Osteoblast (primary cell): ENCODE data around the gene LCT. TPM values are rescaled to one million over a fixed set of nuclear protein-coding genes. Genes with fewer than 3 reads are reported as not detected.

Experiments
- DNase-seq: peaks from one replicate; pipeline ENCODE4 v3.0.0; 2011; ENCODE audit warnings: low spot score, mixed read lengths; ENCODE audit not compliant: insufficient read length; ENCODE audit errors: missing footprints
- H2AFZ ChIP-seq: 2 replicates; pipeline ENCODE4 v1.6.0; 2011; ENCODE audit warnings: mild to moderate bottlenecking, low read length
- H3K27ac ChIP-seq: 2 replicates; pipeline ENCODE4 v1.5.1; 2011; ENCODE audit warnings: mild to moderate bottlenecking, low read depth, low read length, moderate library complexity
- H3K27me3 ChIP-seq: 2 replicates; pipeline ENCODE4 v1.6.0; 2012; ENCODE audit warnings: mild to moderate bottlenecking, control low read depth, inconsistent platforms, low read length, moderate library complexity; ENCODE audit not compliant: insufficient read depth
- H3K36me3 ChIP-seq: 2 replicates; pipeline ENCODE4 v1.5.1; 2011; ENCODE audit warnings: mild to moderate bottlenecking, low read length, control low read depth, moderate library complexity; ENCODE audit not compliant: insufficient read depth
- H3K4me1 ChIP-seq: 2 replicates; pipeline ENCODE4 v1.5.1; 2011; ENCODE audit warnings: mild to moderate bottlenecking, low read length, control low read depth, moderate library complexity; ENCODE audit not compliant: insufficient read depth
- H3K4me2 ChIP-seq: 2 replicates; pipeline ENCODE4 v1.6.0; 2011; ENCODE audit warnings: mild to moderate bottlenecking, low read length; ENCODE audit not compliant: insufficient read depth
- H3K4me3 ChIP-seq: fragments of 200-600 bp; sonication (generic); 3 replicates; pipeline ENCODE4 v1.5.1; 2012; ENCODE audit warnings: mild to moderate bottlenecking, low read length, inconsistent platforms; ENCODE audit not compliant: insufficient read depth
- H3K79me2 ChIP-seq: 2 replicates; pipeline ENCODE4 v1.6.0; 2012; ENCODE audit warnings: mild to moderate bottlenecking, low read length, control low read depth, inconsistent platforms; ENCODE audit not compliant: insufficient read depth
- H3K9me3 ChIP-seq: 2 replicates; pipeline ENCODE4 v1.5.1; 2011; ENCODE audit warnings: low read depth, low read length, control low read depth
- H4K20me1 ChIP-seq: 2 replicates; pipeline ENCODE4 v1.6.0; 2012; ENCODE audit warnings: mild to moderate bottlenecking, low read length, control low read depth; ENCODE audit not compliant: insufficient read depth
- total RNA-seq: library from RNA; depleted of rRNA; stranded (reverse); fragments of >200 nt; gene quantifications from 2 replicates; pipeline ENCODE4 v1.2.3, GENCODE V29; 2012
- TF ChIP-seq, protein P1 (sequence below): IDR thresholded peaks from 2 replicates; pipeline ENCODE4 v1.5.1; 2011; ENCODE audit warnings: mild to moderate bottlenecking, low read depth, low read length, moderate library complexity; ENCODE audit errors: extremely low read depth

The LCT gene
- total RNA-seq, 1 donor, result under 0.01 TPM

GRCh38 chr2:135863233-135863632 is 26.2 kb upstream of the LCT start:
- H3K79me2 ChIP-seq, result no peaks in the 10 kb centered on the region
- DNase-seq, result no peak
- no peak overlapping the region for H3K4me2 ChIP-seq
- H3K27ac ChIP-seq, result no peak overlapping the region
- H3K4me3 ChIP-seq, result no peak overlapping the region
- peaks cover 40% of the 10 kb centered on the region for H3K36me3 ChIP-seq
- no peaks in the 10 kb centered on the region for H3K9me3 ChIP-seq
- no peaks in the 10 kb centered on the region for H4K20me1 ChIP-seq
- H3K27me3 ChIP-seq, result no peaks in the 10 kb centered on the region
- H3K4me1 ChIP-seq, result no peaks in the 10 kb centered on the region
- H2AFZ ChIP-seq, result peak overlapping the region; percentile 31
- TF ChIP-seq, protein P1, sequence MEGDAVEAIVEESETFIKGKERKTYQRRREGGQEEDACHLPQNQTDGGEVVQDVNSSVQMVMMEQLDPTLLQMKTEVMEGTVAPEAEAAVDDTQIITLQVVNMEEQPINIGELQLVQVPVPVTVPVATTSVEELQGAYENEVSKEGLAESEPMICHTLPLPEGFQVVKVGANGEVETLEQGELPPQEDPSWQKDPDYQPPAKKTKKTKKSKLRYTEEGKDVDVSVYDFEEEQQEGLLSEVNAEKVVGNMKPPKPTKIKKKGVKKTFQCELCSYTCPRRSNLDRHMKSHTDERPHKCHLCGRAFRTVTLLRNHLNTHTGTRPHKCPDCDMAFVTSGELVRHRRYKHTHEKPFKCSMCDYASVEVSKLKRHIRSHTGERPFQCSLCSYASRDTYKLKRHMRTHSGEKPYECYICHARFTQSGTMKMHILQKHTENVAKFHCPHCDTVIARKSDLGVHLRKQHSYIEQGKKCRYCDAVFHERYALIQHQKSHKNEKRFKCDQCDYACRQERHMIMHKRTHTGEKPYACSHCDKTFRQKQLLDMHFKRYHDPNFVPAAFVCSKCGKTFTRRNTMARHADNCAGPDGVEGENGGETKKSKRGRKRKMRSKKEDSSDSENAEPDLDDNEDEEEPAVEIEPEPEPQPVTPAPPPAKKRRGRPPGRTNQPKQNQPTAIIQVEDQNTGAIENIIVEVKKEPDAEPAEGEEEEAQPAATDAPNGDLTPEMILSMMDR, result no peak

DNA sequence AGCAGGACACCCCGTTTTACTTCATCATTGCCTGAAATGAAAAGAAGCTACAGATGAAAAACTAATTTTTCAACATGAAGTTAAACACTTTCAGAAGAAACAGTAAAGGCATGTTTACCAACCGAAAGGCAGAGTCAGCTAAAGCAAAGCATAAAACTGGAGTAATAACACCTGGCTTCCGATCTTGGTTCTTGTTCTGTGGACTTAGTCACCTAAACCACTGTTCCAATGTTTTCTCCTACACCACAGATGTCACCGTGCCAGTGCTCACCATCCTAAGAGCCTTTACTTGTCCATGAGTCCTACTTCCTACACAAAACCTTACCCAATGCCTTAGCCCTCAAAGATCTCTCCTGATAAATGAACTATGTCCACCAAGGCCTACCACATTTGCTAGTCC is 25.7 kb upstream of the LCT start:
- TF ChIP-seq, protein P1, result no peak
- H3K4me1 ChIP-seq, result no peaks in the 10 kb centered on the region
- peak overlapping the region; percentile 11 for H2AFZ ChIP-seq
- H3K9me3 ChIP-seq, result no peaks in the 10 kb centered on the region
- no peaks in the 10 kb centered on the region for H4K20me1 ChIP-seq
- H3K27ac ChIP-seq, result no peak overlapping the region
- DNase-seq, result no peak
- H3K79me2 ChIP-seq, result no peaks in the 10 kb centered on the region
- peaks cover 40% of the 10 kb centered on the region for H3K36me3 ChIP-seq
- no peak overlapping the region for H3K4me3 ChIP-seq
- H3K27me3 ChIP-seq, result no peaks in the 10 kb centered on the region
- H3K4me2 ChIP-seq, result no peak overlapping the region

- no peak overlapping the region for H2AFZ ChIP-seq
- no peaks in the 10 kb centered on the region for H4K20me1 ChIP-seq
- no peaks in the 10 kb centered on the region for H3K9me3 ChIP-seq
- H3K27ac ChIP-seq, result no peak overlapping the region
- H3K4me3 ChIP-seq, result no peak overlapping the region
- no peak for DNase-seq
- no peaks in the 10 kb centered on the region for H3K79me2 ChIP-seq
- H3K4me2 ChIP-seq, result no peak overlapping the region
- H3K4me1 ChIP-seq, result no peaks in the 10 kb centered on the region
- TF ChIP-seq, protein P1, result no peak
- H3K36me3 ChIP-seq, result peaks cover 32% of the 10 kb centered on the region
- H3K27me3 ChIP-seq, result no peaks in the 10 kb centered on the region
Measured at GRCh38 chr2:135853401-135853800, 16.4 kb upstream of the LCT start.

DNA sequence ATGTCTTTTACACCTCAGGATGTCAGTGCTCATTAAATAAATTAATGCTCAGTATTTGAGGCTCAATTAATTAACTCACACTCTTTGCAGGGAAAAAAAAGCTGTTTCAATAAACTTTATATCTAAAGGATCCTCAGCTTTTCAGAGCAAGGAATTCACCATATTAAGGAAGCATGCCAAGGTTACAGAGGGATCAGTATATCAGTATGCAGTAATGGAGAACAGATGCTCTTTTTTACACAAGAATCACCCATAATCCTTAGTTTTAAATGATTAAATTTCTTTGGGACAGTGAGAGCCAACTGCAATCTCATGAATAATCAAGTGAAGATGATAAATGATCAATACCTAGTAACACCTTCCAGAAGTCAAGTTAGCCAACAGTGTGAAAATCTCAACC is 14.9 kb upstream of the LCT start:
- Histone ChIP-seq H2AFZ (no peak overlapping the region), H3K36me3 (peaks cover 21% of the 10 kb centered on the region), H3K79me2 (no peaks in the 10 kb centered on the region), H3K4me2 (no peak overlapping the region), H3K27me3 (no peaks in the 10 kb centered on the region), H4K20me1 (no peaks in the 10 kb centered on the region), H3K27ac (no peak overlapping the region), H3K4me3 (no peak overlapping the region), H3K4me1 (no peaks in the 10 kb centered on the region), H3K9me3 (no peaks in the 10 kb centered on the region)
- TF ChIP-seq, protein P1, result no peak
- no peak for DNase-seq
